Dedifferentiated amniotic fluid mesenchymal stem cell (primary cell): ENCODE measurements around the gene SMIM20.
A peak's percentile ranks its signal among the peaks of the same experiment; 100 is the strongest.
"Not testable (repeated sequence)": the region's sequence is repeated elsewhere in the genome, so short reads cannot be mapped to it uniquely, and the experiment has no call there.

Source experiments
- DNase-seq: peaks from one replicate; pipeline ENCODE4 v3.0.0-alpha.2; 2016; ENCODE audit errors: extremely low spot score

SMIM20 gene

GRCh38 chr4:25913851-25914669 lies at the start of gene SMIM20:
Gene SMIM20, plus strand, starts transcription at chr4:25914220. Its CDS starts 94 bp downstream, at chr4:25914314.
- DNase-seq, result peak; percentile 84

- no peak for DNase-seq
These were observed 48.4 kb upstream of the SMIM20 start for GRCh38 chr4:25865586-25865985.

GRCh38 chr4:25866401-25866800 lies 47.6 kb upstream of the SMIM20 start:
- DNase-seq, result not testable (repeated sequence)

- no peak for DNase-seq
These were observed 46.2 kb upstream of the SMIM20 start for GRCh38 chr4:25867781-25868294.

- DNase-seq, result no peak
These were observed 43.9 kb upstream of the SMIM20 start for GRCh38 chr4:25870081-25870480.

GRCh38 chr4:25872851-25873631 lies 41.0 kb upstream of the SMIM20 start:
- DNase-seq, result no peak

- DNase-seq, result no peak
These were observed 40.3 kb upstream of the SMIM20 start for GRCh38 chr4:25873632-25874129.

GRCh38 chr4:25874655-25875054 lies 39.4 kb upstream of the SMIM20 start:
- no peak for DNase-seq

GRCh38 chr4:25875281-25875745 lies 38.7 kb upstream of the SMIM20 start:
- no peak for DNase-seq

- no peak for DNase-seq
These were observed 35.3 kb upstream of the SMIM20 start for GRCh38 chr4:25878676-25879075.

GRCh38 chr4:25879091-25879584 lies 34.9 kb upstream of the SMIM20 start:
- DNase-seq, result no peak

- DNase-seq, result no peak
These were observed 34.4 kb upstream of the SMIM20 start for GRCh38 chr4:25879587-25879986.

GRCh38 chr4:25879991-25880651 lies 33.9 kb upstream of the SMIM20 start:
- no peak for DNase-seq

- DNase-seq, result no peak
These were observed 32.8 kb upstream of the SMIM20 start for GRCh38 chr4:25881193-25881592.

GRCh38 chr4:25882226-25882625 lies 31.8 kb upstream of the SMIM20 start:
- no peak for DNase-seq

GRCh38 chr4:25883565-25883964 lies 30.5 kb upstream of the SMIM20 start:
- DNase-seq, result no peak

- DNase-seq, result no peak
These were observed 29.8 kb upstream of the SMIM20 start for GRCh38 chr4:25884031-25884782.

GRCh38 chr4:25888781-25889180 lies 25.2 kb upstream of the SMIM20 start:
- DNase-seq, result no peak

GRCh38 chr4:25889589-25890503 lies 24.2 kb upstream of the SMIM20 start:
- DNase-seq, result no peak
